ENCODE measurements around the gene SHC3. TPM values are rescaled to one million over a fixed set of nuclear protein-coding genes. Genes with fewer than 3 reads are reported as not detected.

Gene SHC3
- total RNA-seq, 2 experiments from 2014 or later: not detected

DNA sequence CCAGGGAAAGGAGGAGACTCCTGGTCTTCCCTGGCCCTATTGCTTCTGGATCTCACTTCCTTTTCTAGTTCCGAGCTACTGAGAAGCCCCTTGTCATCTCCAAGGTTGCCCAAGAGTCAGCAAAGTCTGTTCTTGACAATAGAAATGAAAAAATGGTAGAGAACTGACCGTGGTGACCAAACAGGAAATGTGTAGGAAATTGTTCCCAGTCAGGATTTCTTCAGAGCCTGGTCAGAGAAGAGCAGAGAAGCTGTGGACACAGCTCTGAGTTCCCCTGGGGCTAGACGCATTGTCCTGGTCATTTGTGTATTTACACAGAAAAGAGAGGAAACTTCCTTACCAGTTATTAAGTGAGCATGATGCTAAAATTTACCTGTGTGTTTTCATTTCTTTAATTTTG lies 151.7 kb downstream of the SHC3 start:
- DNase-seq: no peak
- Mint-ChIP-seq H3K27me3 (peaks cover 16% of the 10 kb centered on the region), H3K36me3 (no peaks in the 10 kb centered on the region), H3K27ac (no peak overlapping the region), H3K4me1 (no peaks in the 10 kb centered on the region), H3K9me3 (peaks cover 18% of the 10 kb centered on the region), H3K4me3 (no peak overlapping the region)

DNA sequence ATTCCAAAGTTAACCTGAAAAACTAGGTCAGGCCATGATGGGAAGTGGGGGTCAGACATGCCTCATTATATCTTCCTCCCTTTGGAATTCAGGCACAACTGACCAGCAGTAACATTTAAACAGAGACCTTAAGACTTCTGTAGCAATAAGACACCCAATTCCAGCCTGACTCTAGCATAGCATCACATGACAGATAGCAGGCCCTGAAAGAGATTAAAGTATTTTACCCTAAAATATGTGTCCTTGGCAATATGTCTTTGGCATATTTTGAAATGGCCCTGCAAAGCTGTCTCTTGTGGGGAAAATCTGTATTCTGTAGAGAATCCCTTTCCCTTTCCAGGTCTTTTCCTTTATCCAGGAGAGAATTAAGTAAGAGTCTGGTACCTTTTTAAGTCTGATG lies 153.1 kb downstream of the SHC3 start:
- no peak for DNase-seq
- no peak overlapping the region for H3K27ac Mint-ChIP-seq
- H3K9me3 Mint-ChIP-seq: peaks cover 9% of the 10 kb centered on the region
- no peaks in the 10 kb centered on the region for H3K36me3 Mint-ChIP-seq
- H3K4me1 Mint-ChIP-seq: no peaks in the 10 kb centered on the region
- H3K27me3 Mint-ChIP-seq: peaks cover 9% of the 10 kb centered on the region
- H3K4me3 Mint-ChIP-seq: no peak overlapping the region

DNA sequence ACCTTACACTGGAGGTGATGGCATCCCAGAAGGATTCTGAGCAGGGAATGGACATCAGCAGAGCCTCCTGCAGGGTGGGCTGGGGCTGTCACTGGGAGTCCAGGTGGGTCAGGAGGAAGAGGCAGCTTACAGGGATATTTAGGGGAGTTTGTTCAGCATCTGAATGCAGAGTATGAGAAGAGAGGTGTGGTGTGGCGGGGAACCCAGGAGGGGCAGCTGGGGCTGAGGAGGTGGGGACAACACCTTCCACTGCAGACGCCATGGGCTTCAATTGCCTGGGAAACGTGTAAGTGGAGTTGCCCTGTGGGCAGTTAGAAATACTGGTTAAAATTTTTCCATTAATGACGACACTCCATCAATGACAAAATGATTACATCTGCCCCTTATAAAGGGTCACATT lies 153.9 kb downstream of the SHC3 start:
- peaks cover 9% of the 10 kb centered on the region for H3K27me3 Mint-ChIP-seq
- H3K4me3 Mint-ChIP-seq: no peak overlapping the region
- H3K4me1 Mint-ChIP-seq: no peaks in the 10 kb centered on the region
- H3K9me3 Mint-ChIP-seq: peaks cover 3% of the 10 kb centered on the region
- DNase-seq: no peak
- no peaks in the 10 kb centered on the region for H3K36me3 Mint-ChIP-seq
- no peak overlapping the region for H3K27ac Mint-ChIP-seq

DNA sequence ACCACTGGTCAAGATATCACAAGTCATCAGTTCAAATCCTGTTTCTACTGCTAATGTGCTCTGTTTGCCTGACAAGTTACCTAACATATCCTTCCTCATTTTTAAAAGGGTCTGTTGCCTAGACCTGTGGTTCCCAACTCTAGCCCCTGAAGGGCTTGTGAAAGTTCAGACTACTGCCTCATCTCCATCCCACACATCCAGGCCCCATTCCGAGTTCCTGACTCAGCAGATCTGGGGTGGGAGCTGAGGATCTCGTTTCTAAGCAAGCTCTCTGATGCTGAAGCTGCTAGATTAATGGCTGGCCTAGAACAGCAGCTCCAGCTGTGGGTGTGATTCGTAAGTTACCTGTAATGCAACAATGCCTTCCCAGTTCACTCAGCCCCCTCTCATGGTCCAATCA lies 154.9 kb downstream of the SHC3 start:
- H3K9me3 Mint-ChIP-seq: no peaks in the 10 kb centered on the region
- no peak for DNase-seq
- no peak overlapping the region for H3K4me3 Mint-ChIP-seq
- no peaks in the 10 kb centered on the region for H3K4me1 Mint-ChIP-seq
- H3K27me3 Mint-ChIP-seq: peaks cover 9% of the 10 kb centered on the region
- no peak overlapping the region for H3K27ac Mint-ChIP-seq
- no peaks in the 10 kb centered on the region for H3K36me3 Mint-ChIP-seq

DNA sequence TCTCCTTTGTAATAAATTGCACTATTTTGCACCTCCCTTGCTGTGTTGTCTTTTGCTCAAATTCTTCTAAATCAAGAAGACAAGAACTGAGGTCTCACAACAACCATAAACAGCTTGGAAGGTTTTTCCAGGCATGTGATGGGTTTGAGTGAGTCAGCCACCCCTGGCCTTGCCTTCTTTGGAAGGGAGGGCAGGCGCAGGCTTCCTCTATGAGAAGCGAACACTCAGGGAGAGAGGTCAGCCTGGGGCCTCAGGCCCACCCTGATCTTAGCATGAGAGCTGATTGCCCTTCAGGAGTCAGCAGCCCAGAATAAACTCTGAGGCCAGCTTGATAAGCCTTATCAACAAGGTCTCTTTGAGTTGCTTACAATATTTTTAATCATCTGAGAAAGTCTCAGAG lies 155.7 kb downstream of the SHC3 start:
- no peak for DNase-seq
- peaks cover 6% of the 10 kb centered on the region for H3K27me3 Mint-ChIP-seq
- H3K4me1 Mint-ChIP-seq: no peaks in the 10 kb centered on the region
- no peaks in the 10 kb centered on the region for H3K9me3 Mint-ChIP-seq
- H3K27ac Mint-ChIP-seq: no peak overlapping the region
- H3K4me3 Mint-ChIP-seq: no peak overlapping the region
- H3K36me3 Mint-ChIP-seq: no peaks in the 10 kb centered on the region

DNA sequence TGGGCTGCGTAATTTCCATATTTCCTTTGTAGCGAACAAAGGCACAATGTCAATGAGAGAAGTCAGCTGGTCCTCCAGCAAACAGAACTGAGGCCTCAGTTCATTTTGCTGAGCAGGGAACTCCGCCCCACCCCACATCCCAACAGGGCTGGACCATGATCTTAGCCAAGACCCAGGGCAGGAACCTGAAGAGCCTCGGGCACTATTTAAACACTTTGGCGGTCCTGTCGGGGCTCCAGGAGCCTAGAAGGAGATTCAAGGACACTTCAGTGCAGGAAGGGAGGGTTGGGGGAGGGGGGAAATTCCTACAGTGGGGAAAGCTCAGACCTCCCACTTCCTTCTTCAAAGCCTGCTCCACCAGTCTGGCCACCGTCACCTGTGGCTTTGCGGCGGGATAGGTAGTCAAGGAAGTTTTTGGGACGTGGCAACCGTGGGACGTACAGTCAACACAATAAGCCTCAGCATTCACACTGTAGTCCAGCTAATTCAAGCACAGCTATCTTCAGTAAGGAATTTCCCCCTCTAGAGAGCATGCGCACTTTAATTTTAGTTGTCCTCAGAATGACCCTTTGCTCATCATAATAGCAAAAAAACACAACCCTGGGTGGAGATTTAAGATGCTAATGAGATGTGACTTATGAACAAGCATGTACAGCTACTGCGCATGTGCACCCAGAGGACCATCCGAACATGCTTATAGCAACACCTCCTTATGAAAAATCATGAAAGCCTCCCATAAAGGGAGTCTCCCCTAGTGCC lies 156.4 kb downstream of the SHC3 start:
- peaks cover 6% of the 10 kb centered on the region for H3K27me3 Mint-ChIP-seq
- DNase-seq: no peak
- no peaks in the 10 kb centered on the region for H3K4me1 Mint-ChIP-seq
- no peaks in the 10 kb centered on the region for H3K9me3 Mint-ChIP-seq
- no peaks in the 10 kb centered on the region for H3K36me3 Mint-ChIP-seq
- H3K4me3 Mint-ChIP-seq: no peak overlapping the region
- H3K27ac Mint-ChIP-seq: no peak overlapping the region

DNA sequence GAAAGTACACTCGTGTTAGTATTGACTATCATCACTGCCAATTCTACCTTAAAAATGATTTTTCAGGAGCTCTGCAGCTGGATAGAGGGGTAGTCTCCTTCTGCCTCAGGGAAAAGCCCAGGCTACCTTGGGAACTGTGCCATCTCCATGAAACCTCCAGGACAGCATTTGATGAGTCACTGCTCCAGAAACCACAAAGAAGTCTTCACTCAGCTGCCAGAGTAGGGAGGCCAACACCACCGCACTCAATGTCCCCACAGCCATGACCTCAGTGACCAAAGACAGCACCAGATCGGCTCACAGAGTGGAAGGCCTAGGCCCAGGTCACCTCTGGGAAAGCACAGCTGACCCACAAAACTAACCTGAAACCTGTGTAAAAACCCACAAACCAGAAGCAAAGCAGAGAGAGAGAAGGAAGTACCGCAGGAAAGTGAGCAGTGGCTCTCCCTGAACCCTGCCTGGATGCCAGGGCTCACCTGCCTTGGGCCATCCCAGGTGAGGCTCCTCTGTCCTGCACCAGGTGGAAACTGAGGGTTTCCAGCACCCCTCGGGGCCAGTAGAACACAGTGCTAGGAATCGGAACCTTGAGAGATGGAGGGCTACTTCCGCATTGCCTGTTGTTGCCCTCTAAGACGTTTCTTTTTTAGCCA lies 157.3 kb downstream of the SHC3 start:
- no peaks in the 10 kb centered on the region for H3K9me3 Mint-ChIP-seq
- H3K27me3 Mint-ChIP-seq: no peaks in the 10 kb centered on the region
- H3K27ac Mint-ChIP-seq: no peak overlapping the region
- H3K36me3 Mint-ChIP-seq: no peaks in the 10 kb centered on the region
- no peak for DNase-seq
- H3K4me3 Mint-ChIP-seq: no peak overlapping the region
- no peaks in the 10 kb centered on the region for H3K4me1 Mint-ChIP-seq

DNA sequence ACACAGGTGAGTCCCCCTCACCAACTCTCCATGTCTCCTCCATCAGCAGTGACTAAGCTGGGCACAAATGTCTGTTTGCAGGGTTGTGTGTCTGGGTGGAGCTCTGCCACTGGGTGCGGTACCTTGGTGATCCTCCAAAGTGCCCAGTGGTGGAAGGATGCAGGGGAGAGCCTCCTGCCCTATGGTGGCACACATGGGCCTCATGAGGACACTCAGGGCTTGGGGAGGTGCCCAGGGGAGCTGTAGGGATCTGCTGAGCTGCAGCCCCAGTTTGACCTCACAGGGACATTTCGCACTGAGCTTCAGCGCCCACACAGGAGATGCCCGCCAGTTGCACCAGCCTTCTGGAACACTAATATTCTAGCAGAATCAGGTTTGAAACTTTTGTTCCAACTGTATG lies 157.9 kb downstream of the SHC3 start:
- Mint-ChIP-seq H3K4me1 (no peaks in the 10 kb centered on the region), H3K36me3 (no peaks in the 10 kb centered on the region), H3K9me3 (no peaks in the 10 kb centered on the region), H3K4me3 (no peak overlapping the region), H3K27ac (no peak overlapping the region), H3K27me3 (no peaks in the 10 kb centered on the region)
- DNase-seq: no peak

DNA sequence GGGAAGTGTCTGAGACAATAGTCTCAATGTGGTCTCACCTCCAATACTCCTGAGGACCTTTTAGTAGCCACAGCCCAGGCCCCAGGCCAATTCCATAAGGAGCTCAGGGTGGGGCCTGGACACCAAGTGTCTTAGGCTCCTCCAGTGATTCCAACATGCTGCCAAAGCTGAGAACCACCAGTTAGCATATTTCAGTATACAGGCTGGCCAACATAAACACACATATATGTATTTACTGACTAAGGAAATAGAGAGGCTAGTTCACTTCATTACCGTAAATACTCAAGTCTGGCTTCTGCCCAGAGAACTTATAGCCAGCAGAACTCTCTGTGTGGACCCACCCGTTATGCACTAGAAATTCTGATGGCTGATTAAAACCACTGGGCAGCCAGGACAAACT lies 163.3 kb downstream of the SHC3 start:
- no peaks in the 10 kb centered on the region for H3K9me3 Mint-ChIP-seq
- no peak overlapping the region for H3K4me3 Mint-ChIP-seq
- H3K36me3 Mint-ChIP-seq: no peaks in the 10 kb centered on the region
- no peak for DNase-seq
- peaks cover 4% of the 10 kb centered on the region for H3K27me3 Mint-ChIP-seq
- no peak overlapping the region for H3K27ac Mint-ChIP-seq
- H3K4me1 Mint-ChIP-seq: no peaks in the 10 kb centered on the region

DNA sequence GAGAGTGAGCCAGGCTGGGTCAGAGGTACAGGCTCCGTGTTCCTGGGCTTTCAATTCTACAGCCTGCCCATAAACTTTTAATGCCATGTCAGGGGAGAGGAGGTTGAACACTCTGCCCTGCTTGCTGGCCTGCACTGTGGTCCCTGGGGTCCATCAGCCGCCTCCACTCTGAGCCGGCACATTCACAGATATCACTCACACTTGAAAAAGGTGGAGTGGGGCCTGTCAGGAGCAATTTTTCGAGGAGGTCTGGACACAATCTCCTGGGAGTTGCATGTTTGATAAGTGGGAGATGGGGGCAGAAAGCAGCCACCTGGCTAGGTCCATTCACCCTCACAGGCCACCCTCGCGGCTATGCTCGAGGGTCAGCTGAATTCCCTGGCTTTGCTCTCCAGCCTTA lies 164.5 kb downstream of the SHC3 start:
- H3K27ac Mint-ChIP-seq: no peak overlapping the region
- H3K27me3 Mint-ChIP-seq: peaks cover 4% of the 10 kb centered on the region
- no peaks in the 10 kb centered on the region for H3K36me3 Mint-ChIP-seq
- no peak overlapping the region for H3K4me3 Mint-ChIP-seq
- no peaks in the 10 kb centered on the region for H3K9me3 Mint-ChIP-seq
- no peaks in the 10 kb centered on the region for H3K4me1 Mint-ChIP-seq
- no peak for DNase-seq

DNA sequence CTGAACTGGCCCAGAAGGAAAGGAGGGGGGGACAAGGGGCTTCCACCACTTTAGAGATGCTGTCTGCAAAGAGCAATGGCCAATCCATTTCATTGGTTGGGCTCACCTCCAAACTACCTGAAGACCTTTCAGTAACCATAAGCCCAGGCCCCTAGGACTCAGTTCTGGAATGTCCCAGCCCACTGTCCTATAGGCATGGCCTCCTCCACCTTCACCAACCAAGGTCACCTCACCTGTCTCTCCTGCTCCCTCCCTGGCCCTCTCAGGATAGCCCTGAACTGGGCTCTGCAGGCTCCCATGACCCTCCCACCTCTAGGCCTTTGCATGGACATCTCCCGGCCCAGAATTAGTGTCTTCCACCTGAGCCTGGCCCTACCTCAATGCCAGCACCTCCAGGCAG lies 165.0 kb downstream of the SHC3 start:
- no peaks in the 10 kb centered on the region for H3K4me1 Mint-ChIP-seq
- H3K36me3 Mint-ChIP-seq: no peaks in the 10 kb centered on the region
- H3K27ac Mint-ChIP-seq: no peak overlapping the region
- DNase-seq: no peak
- no peaks in the 10 kb centered on the region for H3K9me3 Mint-ChIP-seq
- H3K4me3 Mint-ChIP-seq: no peak overlapping the region
- peaks cover 8% of the 10 kb centered on the region for H3K27me3 Mint-ChIP-seq

DNA sequence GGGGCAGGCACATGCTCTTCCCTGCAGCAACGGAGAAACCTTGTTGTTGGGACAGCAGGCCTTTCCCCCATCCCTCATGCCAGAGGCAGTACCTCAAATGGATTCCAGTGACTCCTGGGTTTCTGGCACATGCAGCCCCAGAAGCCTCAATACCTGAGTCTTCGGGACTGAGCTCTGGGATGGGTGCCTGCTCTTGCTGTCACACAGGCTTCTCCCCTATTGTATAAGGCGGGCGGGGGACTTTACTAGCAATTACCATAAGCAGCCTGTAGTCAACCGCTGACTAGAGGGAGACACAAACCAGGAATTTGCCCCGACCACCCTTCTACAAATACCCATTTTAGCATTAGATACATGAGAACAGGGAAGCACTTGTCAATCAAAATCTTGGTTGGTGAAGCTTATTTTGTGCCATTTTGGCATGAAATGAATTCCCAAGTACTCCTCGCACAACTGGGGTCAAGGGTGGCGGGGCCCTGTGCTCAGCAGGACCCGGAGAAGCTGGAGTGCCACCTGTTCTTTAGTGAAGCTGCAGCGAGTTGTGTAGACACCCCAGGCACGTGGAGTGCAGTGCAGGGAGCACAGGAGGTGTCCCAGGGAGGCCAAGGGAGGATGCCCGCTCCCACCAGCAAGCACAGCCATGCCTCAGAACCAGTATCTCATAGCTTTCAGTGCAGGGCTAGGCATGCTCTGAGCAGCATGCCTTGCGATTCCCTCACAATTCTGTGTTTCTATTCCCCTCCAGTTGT lies 166.2 kb downstream of the SHC3 start:
- Mint-ChIP-seq H3K4me3 (no peak overlapping the region), H3K4me1 (no peaks in the 10 kb centered on the region), H3K27me3 (peaks cover 10% of the 10 kb centered on the region), H3K27ac (no peak overlapping the region), H3K36me3 (no peaks in the 10 kb centered on the region), H3K9me3 (no peaks in the 10 kb centered on the region)
- DNase-seq: no peak

DNA sequence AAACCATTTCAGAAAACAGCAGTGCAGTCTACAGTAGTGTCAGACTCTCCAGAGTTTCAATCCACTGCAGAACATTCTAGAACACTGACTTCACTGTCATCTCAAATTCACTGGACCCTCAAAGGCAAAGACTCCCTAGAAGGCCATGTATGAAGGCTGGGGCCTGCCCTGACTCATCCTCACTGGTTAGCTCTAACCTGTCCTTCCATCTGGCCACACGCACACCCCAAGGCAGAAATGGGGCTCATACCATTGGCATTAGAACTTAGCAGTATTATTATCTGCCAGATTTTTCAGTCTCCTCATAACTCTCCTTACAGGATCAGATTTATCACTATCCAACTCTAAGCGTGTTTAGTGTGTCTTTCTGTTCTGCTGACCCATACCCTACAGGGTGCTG lies 166.9 kb downstream of the SHC3 start:
- H3K27ac Mint-ChIP-seq: no peak overlapping the region
- H3K9me3 Mint-ChIP-seq: no peaks in the 10 kb centered on the region
- H3K4me3 Mint-ChIP-seq: no peak overlapping the region
- no peaks in the 10 kb centered on the region for H3K36me3 Mint-ChIP-seq
- H3K4me1 Mint-ChIP-seq: no peaks in the 10 kb centered on the region
- H3K27me3 Mint-ChIP-seq: peaks cover 15% of the 10 kb centered on the region
- DNase-seq: no peak

DNA sequence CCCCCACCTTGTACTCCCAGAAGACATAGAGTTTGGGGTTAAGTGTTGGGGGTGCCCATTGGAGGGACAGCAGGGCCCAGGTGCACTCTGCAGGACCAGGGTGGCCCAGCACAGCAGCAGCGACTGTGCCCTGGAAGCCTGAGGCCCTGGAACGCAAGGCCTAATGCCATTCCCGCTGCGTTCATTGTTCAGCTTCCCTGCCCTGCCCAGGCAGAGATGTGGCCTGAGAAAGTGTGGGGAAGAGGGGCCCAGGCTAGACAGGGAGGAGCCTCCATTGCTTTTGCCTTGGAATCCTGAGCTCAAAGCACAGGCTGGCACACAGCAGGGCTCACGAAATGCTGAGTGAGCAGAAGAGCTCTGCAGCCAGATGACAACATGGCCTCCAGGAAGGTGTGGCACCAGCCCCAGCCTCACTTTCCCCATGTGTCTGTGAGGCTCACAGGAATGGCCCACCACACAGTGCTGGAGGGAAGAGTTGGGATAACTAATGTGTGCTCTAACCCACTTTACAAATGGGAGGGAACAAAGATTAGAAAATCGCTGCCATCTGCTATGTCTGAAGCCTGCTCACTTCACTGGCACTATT lies 168.0 kb downstream of the SHC3 start:
- no peaks in the 10 kb centered on the region for H3K36me3 Mint-ChIP-seq
- no peak overlapping the region for H3K4me3 Mint-ChIP-seq
- no peaks in the 10 kb centered on the region for H3K4me1 Mint-ChIP-seq
- H3K27ac Mint-ChIP-seq: no peak overlapping the region
- peaks cover 15% of the 10 kb centered on the region for H3K27me3 Mint-ChIP-seq
- H3K9me3 Mint-ChIP-seq: no peaks in the 10 kb centered on the region
- no peak for DNase-seq

DNA sequence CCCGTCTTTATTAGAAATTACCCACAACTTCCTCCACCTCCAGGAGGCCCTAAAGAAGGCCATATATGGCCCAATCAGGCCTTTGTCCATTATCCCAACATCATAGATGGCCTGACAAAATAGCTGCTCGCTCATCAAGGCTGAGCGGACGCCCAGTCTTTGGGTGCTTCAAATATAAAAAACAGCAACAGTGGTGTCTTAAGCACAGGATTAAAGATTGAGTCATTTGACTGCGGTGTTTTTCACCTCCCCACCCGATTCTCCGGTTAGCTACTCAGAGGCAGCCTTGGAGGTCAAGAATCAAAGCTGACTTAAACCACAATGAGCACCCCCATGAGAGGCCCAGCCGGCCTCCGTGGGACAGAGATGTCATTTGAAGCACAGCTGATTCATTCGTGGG lies 168.6 kb downstream of the SHC3 start:
- no peak for DNase-seq
- H3K4me3 Mint-ChIP-seq: no peak overlapping the region
- no peaks in the 10 kb centered on the region for H3K4me1 Mint-ChIP-seq
- peaks cover 13% of the 10 kb centered on the region for H3K27me3 Mint-ChIP-seq
- H3K27ac Mint-ChIP-seq: no peak overlapping the region
- no peaks in the 10 kb centered on the region for H3K36me3 Mint-ChIP-seq
- H3K9me3 Mint-ChIP-seq: no peaks in the 10 kb centered on the region
